K562 (cell line): ENCODE results near the gene LMNA. TPM values are rescaled to one million over a fixed set of nuclear protein-coding genes. Genes with fewer than 3 reads are reported as not detected.

Source experiments
- CBX1 ChIP-seq: sonication (generic); IDR thresholded peaks from 2 replicates; pipeline ENCODE4 v1.6.1; 2016; ENCODE audit warnings: antibody characterized with exemption, low read depth, mild to moderate bottlenecking
- CGGBP1 ChIP-seq: fragments of 250-450 bp; sonication (Bioruptor Pico); IDR thresholded peaks from 2 replicates; pipeline ENCODE4 v1.9.0; 2021; ENCODE audit warnings: mild to moderate bottlenecking
- DIDO1 ChIP-seq: fragments of 450-650 bp; IDR thresholded peaks from 2 replicates; pipeline ENCODE4 v1.6.1; 2016; ENCODE audit warnings: low read depth, missing biosample characterization, missing genetic modification characterization
- JUN ChIP-seq, 2 experiments: sonication (generic) in 1 of 2; formaldehyde crosslinking in 1 of 2; IDR thresholded peaks; 2 replicates each; pipeline versions ENCODE4 v1.6.1 to v1.8.0; 2012 to 2022; ENCODE audit warnings: borderline replicate concordance in 2 of 2, mild to moderate bottlenecking in 2 of 2, improper control_type of control experiment in 1 of 2, low read depth in 1 of 2, low read length in 1 of 2, missing genetic modification reagents in 1 of 2
- KDM2B ChIP-seq: fragments of 250-450 bp; sonication (Bioruptor Pico); IDR thresholded peaks from 2 replicates; pipeline ENCODE4 v1.8.0; 2021; ENCODE audit warnings: mild to moderate bottlenecking, moderate library complexity
- NR2F6 ChIP-seq: fragments of 450-650 bp; formaldehyde crosslinking; IDR thresholded peaks from 2 replicates; pipeline ENCODE4 v1.4.0; 2020; ENCODE audit warnings: mild to moderate bottlenecking
- PHF8 ChIP-seq: fragments of 200-600 bp; sonication (generic); IDR thresholded peaks from 2 replicates; pipeline ENCODE4 v1.6.1; 2012; ENCODE audit warnings: mixed run types, mild to moderate bottlenecking, inconsistent platforms, low read length, moderate library complexity, borderline replicate concordance
- SIN3B ChIP-seq: fragments of 450-650 bp; IDR thresholded peaks from 2 replicates; pipeline ENCODE4 v1.6.1; 2017; ENCODE audit warnings: low read depth, mild to moderate bottlenecking, moderate library complexity
- SMAD4 ChIP-seq: fragments of 250-450 bp; sonication (Bioruptor Pico); conservative IDR thresholded peaks from 2 replicates; pipeline ENCODE4 v1.8.0; 2021; ENCODE audit warnings: inconsistent platforms, mild to moderate bottlenecking, moderate library complexity
- TEAD4 ChIP-seq, 2 experiments: sonication (generic) in 1 of 2; formaldehyde crosslinking in 1 of 2; IDR thresholded peaks; 2 replicates each; pipeline versions ENCODE4 v1.6.1 to v1.8.0; 2012 to 2022; ENCODE audit warnings: borderline replicate concordance in 1 of 2, inconsistent platforms in 1 of 2, low read length in 1 of 2, mild to moderate bottlenecking in 1 of 2, missing genetic modification reagents in 1 of 2
- ZNF232 ChIP-seq: sonication (generic); formaldehyde crosslinking; IDR thresholded peaks from 2 replicates; pipeline ENCODE4 v1.8.0; 2022; ENCODE audit warnings: mild to moderate bottlenecking, missing genetic modification reagents
- ZNF253 ChIP-seq: fragments of 250-450 bp; sonication (Bioruptor Pico); conservative IDR thresholded peaks from 2 replicates; pipeline ENCODE4 v1.6.1; 2021; ENCODE audit warnings: mild to moderate bottlenecking
- ZNF583 ChIP-seq: fragments of 250-450 bp; sonication (Bioruptor Pico); IDR thresholded peaks from 2 replicates; pipeline ENCODE4 v1.4.0; 2020
- ZNF77 ChIP-seq: fragments of 250-450 bp; sonication (Bioruptor Pico); IDR thresholded peaks from 2 replicates; pipeline ENCODE4 v1.5.0; 2020
- ZNF79 ChIP-seq: fragments of 250-450 bp; sonication (Bioruptor Pico); IDR thresholded peaks from 2 replicates; pipeline ENCODE4 v1.4.0; 2020; ENCODE audit warnings: low read depth, mild to moderate bottlenecking, moderate library complexity
- polyA plus RNA-seq, 8 experiments: library from polyadenylated mRNA; depleted of rRNA in 4 of 8; stranded (reverse) in 5 of 8; unstranded in 3 of 8; fragments of >200 nt; fragmentation: Nextera tagmentation in 2 of 8; fragmentation: Illumina TruSeq in 1 of 8; extraction: Ambion mirVana in 2 of 8; extraction: Trizol in 1 of 8; gene quantifications; 2 replicates each; pipeline versions ENCODE4 v1.2.1 to v1.2.3, GENCODE V29; 2011 to 2014; ENCODE audit warnings: inconsistent platforms in 1 of 8, missing spikeins in 1 of 8
- total RNA-seq, 7 experiments: library from RNA; depleted of rRNA in 6 of 7; stranded (reverse); fragments of >200 nt in 6 of 7; fragmentation: Illumina TruSeq in 2 of 7; extraction: Trizol in 2 of 7; gene quantifications; 2 replicates each; pipeline versions ENCODE4 v1.2.1 to v1.2.3, GENCODE V29; 2011 to 2021; ENCODE audit warnings: low replicate concordance in 1 of 7
- TF ChIP-seq, protein P1 (sequence below), 2 experiments: fragments of 200-800 bp in 1 of 2; sonication (Bioruptor generic) in 1 of 2; sonication (generic) in 1 of 2; formaldehyde crosslinking in 1 of 2; IDR thresholded peaks in 1 of 2; conservative IDR thresholded peaks in 1 of 2; 2 replicates each; pipeline versions ENCODE4 v1.5.0 to v1.6.1; 2016 to 2020; ENCODE audit warnings: missing compliant biosample characterization in 1 of 2, missing genetic modification characterization in 1 of 2, missing genetic modification reagents in 1 of 2
- TF ChIP-seq, protein P2 (sequence below): IDR thresholded peaks from 2 replicates; pipeline ENCODE4 v1.6.1; 2011; ENCODE audit warnings: borderline replicate concordance, low read depth, mild to moderate bottlenecking, moderate library complexity, low read length; ENCODE audit not compliant: insufficient read depth, poor library complexity, severe bottlenecking
- TF ChIP-seq, protein P3 (sequence below): fragments of 450-650 bp; formaldehyde crosslinking; IDR thresholded peaks from 2 replicates; pipeline ENCODE4 v1.4.0; 2020; ENCODE audit warnings: mild to moderate bottlenecking, moderate library complexity

LMNA gene
- total and polyA plus RNA-seq, 9 of the 15 experiments (the other 6 are each of a cell fraction or from before 2014, with no cell fraction given): 1.00 to 347 (median 88.2) TPM

DNA sequence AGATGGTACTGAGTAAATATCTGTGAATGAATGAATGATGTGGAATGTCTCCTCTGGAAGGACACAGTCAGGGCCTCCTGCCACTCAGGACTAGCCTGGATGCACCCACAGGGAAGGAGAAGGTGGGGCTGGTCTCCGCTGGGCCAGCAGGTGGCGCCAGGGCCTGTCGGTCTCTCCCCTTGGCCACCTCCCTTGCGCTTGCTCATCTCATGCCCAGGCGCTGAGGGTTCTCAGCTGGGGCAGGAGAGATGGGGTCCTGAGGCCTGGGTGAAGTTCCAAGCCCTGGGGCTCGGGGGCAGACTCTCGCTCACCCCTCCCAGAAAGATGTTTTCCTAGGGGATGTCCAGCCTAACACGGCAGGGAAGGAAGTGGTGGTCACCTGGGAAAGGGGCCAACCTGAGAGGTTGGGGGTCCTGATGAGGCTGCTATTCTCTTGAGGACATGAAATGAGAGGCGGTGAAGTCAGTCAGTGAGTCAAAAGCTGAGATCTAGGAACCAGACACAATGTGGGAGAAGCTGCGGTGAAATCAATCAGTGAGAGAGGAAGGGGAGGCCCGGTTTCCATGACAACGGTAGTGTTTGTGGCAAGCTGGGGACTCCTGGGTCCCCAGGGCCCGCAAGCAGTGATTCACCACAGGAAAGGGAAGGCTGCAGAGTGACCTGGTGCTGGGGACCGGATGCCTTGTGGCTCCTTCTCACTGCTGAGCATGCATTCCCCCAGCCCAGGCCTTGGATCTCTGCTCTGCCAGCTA lies 17.7 kb upstream of the LMNA start (continued):
- 0 out of 2 replicates have a peak, but pooled peaks have one; percentile 39 for TF ChIP-seq JUN (IDR thresholded peaks at IDR 0.05; ENCODE audit: borderline replicate concordance, low read depth, low read length)
- TF ChIP-seq JUN (CRISPR knock-in tag; IDR thresholded peaks at IDR 0.05; ENCODE audit: borderline replicate concordance): no peak
- peak; percentile 39; the same call in 1 of the 2 replicates for TF ChIP-seq SIN3B
- TF ChIP-seq TEAD4 (IDR thresholded peaks at IDR 0.05; ENCODE audit: low read length): no peak
- no peak for TF ChIP-seq TEAD4 (CRISPR knock-in tag; IDR thresholded peaks at IDR 0.05; ENCODE audit: borderline replicate concordance)
- no peak for TF ChIP-seq NR2F6 (CRISPR knock-in tag)
- no peak for TF ChIP-seq ZNF232
- no peak for TF ChIP-seq ZNF77 (CRISPR knock-in tag)
- TF ChIP-seq ZNF253 (CRISPR knock-in tag): no peak
- no peak for TF ChIP-seq CBX1
- TF ChIP-seq PHF8: no peak
- TF ChIP-seq ZNF583 (CRISPR knock-in tag): no peak; the same call in 1 of the 2 replicates
- TF ChIP-seq CGGBP1 (CRISPR knock-in tag): no peak
- TF ChIP-seq, protein P1, sequence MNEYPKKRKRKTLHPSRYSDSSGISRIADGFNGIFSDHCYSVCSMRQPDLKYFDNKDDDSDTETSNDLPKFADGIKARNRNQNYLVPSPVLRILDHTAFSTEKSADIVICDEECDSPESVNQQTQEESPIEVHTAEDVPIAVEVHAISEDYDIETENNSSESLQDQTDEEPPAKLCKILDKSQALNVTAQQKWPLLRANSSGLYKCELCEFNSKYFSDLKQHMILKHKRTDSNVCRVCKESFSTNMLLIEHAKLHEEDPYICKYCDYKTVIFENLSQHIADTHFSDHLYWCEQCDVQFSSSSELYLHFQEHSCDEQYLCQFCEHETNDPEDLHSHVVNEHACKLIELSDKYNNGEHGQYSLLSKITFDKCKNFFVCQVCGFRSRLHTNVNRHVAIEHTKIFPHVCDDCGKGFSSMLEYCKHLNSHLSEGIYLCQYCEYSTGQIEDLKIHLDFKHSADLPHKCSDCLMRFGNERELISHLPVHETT (CRISPR knock-in tag; conservative IDR thresholded peaks at IDR 0.05 in 1 of 2, IDR thresholded peaks at IDR 0.05 in 1 of 2): no peak
- TF ChIP-seq ZNF79 (CRISPR knock-in tag): no peak
- TF ChIP-seq, protein P2, sequence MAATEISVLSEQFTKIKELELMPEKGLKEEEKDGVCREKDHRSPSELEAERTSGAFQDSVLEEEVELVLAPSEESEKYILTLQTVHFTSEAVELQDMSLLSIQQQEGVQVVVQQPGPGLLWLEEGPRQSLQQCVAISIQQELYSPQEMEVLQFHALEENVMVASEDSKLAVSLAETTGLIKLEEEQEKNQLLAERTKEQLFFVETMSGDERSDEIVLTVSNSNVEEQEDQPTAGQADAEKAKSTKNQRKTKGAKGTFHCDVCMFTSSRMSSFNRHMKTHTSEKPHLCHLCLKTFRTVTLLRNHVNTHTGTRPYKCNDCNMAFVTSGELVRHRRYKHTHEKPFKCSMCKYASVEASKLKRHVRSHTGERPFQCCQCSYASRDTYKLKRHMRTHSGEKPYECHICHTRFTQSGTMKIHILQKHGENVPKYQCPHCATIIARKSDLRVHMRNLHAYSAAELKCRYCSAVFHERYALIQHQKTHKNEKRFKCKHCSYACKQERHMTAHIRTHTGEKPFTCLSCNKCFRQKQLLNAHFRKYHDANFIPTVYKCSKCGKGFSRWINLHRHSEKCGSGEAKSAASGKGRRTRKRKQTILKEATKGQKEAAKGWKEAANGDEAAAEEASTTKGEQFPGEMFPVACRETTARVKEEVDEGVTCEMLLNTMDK: peak; percentile 82
- TF ChIP-seq, protein P3, sequence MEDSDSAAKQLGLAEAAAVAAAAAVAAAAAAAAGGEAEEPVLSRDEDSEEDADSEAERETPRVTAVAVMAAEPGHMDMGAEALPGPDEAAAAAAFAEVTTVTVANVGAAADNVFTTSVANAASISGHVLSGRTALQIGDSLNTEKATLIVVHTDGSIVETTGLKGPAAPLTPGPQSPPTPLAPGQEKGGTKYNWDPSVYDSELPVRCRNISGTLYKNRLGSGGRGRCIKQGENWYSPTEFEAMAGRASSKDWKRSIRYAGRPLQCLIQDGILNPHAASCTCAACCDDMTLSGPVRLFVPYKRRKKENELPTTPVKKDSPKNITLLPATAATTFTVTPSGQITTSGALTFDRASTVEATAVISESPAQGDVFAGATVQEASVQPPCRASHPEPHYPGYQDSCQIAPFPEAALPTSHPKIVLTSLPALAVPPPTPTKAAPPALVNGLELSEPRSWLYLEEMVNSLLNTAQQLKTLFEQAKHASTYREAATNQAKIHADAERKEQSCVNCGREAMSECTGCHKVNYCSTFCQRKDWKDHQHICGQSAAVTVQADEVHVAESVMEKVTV (CRISPR knock-in tag): peak; percentile 96
- peak; percentile 25; the same call in 1 of the 2 replicates for TF ChIP-seq KDM2B
- no peak for TF ChIP-seq DIDO1
- TF ChIP-seq SMAD4 (CRISPR knock-in tag): 0 out of 2 replicates have a peak, but pooled peaks have one; percentile 45
